ENCODE data around the gene MIPOL1.

DNA sequence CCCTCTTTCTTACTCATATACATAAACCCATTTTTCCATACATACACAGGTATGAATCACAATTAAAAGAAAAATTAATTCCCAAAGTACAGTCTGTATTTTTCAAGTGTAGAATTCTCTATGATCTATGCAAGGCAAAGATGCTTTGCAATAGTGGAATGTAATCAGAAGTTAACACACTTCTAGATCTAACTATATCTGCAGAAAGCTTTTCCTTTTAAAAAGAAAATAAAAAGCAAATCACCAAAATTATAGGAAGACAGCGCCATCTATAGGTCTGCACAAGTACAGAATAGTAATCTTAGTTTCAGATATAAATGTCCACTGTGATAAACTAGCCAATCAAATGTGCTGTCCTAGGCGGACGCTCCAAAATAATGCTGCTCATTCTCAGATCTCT is 47.3 kb upstream of the MIPOL1 start:
- TF ChIP-seq, protein P1, sequence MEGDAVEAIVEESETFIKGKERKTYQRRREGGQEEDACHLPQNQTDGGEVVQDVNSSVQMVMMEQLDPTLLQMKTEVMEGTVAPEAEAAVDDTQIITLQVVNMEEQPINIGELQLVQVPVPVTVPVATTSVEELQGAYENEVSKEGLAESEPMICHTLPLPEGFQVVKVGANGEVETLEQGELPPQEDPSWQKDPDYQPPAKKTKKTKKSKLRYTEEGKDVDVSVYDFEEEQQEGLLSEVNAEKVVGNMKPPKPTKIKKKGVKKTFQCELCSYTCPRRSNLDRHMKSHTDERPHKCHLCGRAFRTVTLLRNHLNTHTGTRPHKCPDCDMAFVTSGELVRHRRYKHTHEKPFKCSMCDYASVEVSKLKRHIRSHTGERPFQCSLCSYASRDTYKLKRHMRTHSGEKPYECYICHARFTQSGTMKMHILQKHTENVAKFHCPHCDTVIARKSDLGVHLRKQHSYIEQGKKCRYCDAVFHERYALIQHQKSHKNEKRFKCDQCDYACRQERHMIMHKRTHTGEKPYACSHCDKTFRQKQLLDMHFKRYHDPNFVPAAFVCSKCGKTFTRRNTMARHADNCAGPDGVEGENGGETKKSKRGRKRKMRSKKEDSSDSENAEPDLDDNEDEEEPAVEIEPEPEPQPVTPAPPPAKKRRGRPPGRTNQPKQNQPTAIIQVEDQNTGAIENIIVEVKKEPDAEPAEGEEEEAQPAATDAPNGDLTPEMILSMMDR (IDR thresholded peaks at IDR 0.05): peak in 1 of 3 donors; percentile 27
- TF ChIP-seq POLR2A (IDR thresholded peaks at IDR 0.05): no peak
- no peak for TF ChIP-seq EP300 (IDR thresholded peaks at IDR 0.05)

Data from ovary (tissue), 3 donors.